Caco-2 (cell line): ENCODE measurements around the gene KCNG4. TPM values are rescaled to one million over a fixed set of nuclear protein-coding genes. Genes with fewer than 3 reads are reported as not detected.

ENCODE experiments used
- BruUV-seq: library from RNA; stranded (reverse); fragments of 400-500 nt; replicated peaks from 2 replicates; lab custom pipeline; 2021; lab: Mats Ljungman, UMichigan
- CTCF ChIA-PET: fragments of 300-600 bp; sonication (Branson Sonifier 250); formaldehyde crosslinking; loops from one replicate; lab custom pipeline; 2022; ENCODE audit warnings: antibody characterized with exemption; lab: Charles Lee
- POLR2A ChIA-PET: fragments of 300-600 bp; sonication (Branson Sonifier 250); formaldehyde crosslinking; loops from one replicate; lab custom pipeline; 2022; ENCODE audit warnings: antibody characterized with exemption; lab: Charles Lee
- DNase-seq, 2 experiments: peaks; one replicate each; pipeline versions ENCODE4 v3.0.0 to v3.0.0-alpha.2; 2020 to 2022
- H3K27me3 ChIP-seq: replicated peaks from 2 replicates; pipeline ENCODE4 v1.6.0; 2011; ENCODE audit warnings: low read length; ENCODE audit not compliant: control insufficient read depth, insufficient read depth
- H3K36me3 ChIP-seq: 2 replicates; pipeline ENCODE4 v1.5.1; 2011; ENCODE audit warnings: low read length; ENCODE audit not compliant: control insufficient read depth, insufficient read depth
- H3K4me1 ChIP-seq: fragments of 250-450 bp; sonication (Bioruptor Pico); 2 replicates; pipeline ENCODE4 v1.5.1; 2020; ENCODE audit warnings: mild to moderate bottlenecking
- H3K4me3 ChIP-seq: 2 replicates; pipeline ENCODE4 v1.5.1; 2011; ENCODE audit warnings: low read depth, mild to moderate bottlenecking, control low read depth, low read length
- H3K9me3 ChIP-seq: fragments of 250-450 bp; sonication (Bioruptor Pico); 2 replicates; pipeline ENCODE4 v1.5.1; 2020; ENCODE audit warnings: mild to moderate bottlenecking, moderate library complexity
- H3K27ac Mint-ChIP-seq: one replicate; pipeline ENCODE4 v1.8.0; 2022; ENCODE audit warnings: mixed read lengths; ENCODE audit not compliant: unreplicated experiment
- H3K27me3 Mint-ChIP-seq: one replicate; pipeline ENCODE4 v1.8.0; 2022; ENCODE audit warnings: mixed read lengths; ENCODE audit not compliant: insufficient read depth, unreplicated experiment
- H3K36me3 Mint-ChIP-seq: one replicate; pipeline ENCODE4 v1.8.0; 2022; ENCODE audit warnings: mild to moderate bottlenecking, mixed read lengths; ENCODE audit not compliant: insufficient read depth, unreplicated experiment
- H3K4me1 Mint-ChIP-seq: one replicate; pipeline ENCODE4 v1.8.0; 2022; ENCODE audit warnings: low read depth, mixed read lengths; ENCODE audit not compliant: unreplicated experiment
- H3K4me3 Mint-ChIP-seq: one replicate; pipeline ENCODE4 v1.8.0; 2022; ENCODE audit warnings: mild to moderate bottlenecking, moderate library complexity, mixed read lengths; ENCODE audit not compliant: unreplicated experiment
- H3K9me3 Mint-ChIP-seq: one replicate; pipeline ENCODE4 v1.8.0; 2022; ENCODE audit warnings: mixed read lengths; ENCODE audit not compliant: unreplicated experiment
- CTCF ChIP-seq, 2 experiments: fragments of 200-600 bp in 1 of 2; IDR thresholded peaks; 1 replicate in 1 of 2; 2 replicates in 1 of 2; pipeline versions ENCODE4 v1.5.1 to v1.8.0; 2011 to 2022; ENCODE audit warnings: antibody characterized with exemption in 1 of 2, control low read depth in 1 of 2, inconsistent platforms in 1 of 2, low read depth in 1 of 2, low read length in 1 of 2, mild to moderate bottlenecking in 1 of 2, moderate library complexity in 1 of 2; ENCODE audit not compliant: insufficient read depth in 1 of 2, severe bottlenecking in 1 of 2, unreplicated experiment in 1 of 2
- intact Hi-C: fragments of 100-400 bp; cut with micrococcal nuclease; formaldehyde crosslinking; loops from one replicate; pipeline ENCODE4 v1.10.0; 2022; ENCODE audit not compliant: unreplicated experiment
- total RNA-seq: library from RNA; stranded (reverse); gene quantifications from 2 replicates; pipeline ENCODE4 v1.2.3, GENCODE V29; 2022

KCNG4 gene
- total RNA-seq, 1 experiment from 2014 or later, result not detected

DNA sequence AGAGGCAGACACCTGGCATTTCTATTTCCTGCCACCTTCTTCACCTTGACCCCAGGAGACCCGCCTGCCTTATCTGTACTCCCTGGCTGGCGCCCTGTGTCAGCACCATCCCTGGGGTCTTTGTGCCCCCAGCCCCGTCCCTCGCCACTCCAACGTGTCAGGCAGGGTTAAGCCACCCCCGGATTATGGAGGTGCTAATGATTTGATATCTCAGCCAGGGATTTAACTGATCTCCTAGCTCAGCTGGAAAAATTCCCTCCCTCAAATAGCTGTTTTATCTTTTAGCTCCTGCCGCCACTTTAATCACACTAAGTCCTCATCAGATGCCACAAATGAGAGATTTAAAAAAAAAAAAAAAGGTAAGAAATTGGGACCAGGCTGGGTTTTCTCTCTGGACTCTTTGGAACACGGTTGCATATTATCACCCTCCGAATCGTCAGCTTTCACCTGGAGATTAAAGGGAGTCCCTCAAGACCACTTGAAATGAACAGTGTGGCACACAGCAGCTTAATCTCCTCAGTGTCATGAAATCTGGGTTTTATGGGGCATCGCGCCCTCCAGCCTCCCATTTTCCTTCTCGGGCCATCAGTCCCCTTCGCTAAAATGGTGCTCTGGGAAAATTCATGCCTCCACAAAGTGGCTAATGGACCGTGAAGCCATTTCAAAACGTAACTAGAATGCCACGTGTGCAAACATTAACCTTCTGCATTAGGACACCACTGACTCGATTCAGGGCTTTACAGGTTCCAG lies 28.7 kb upstream of the KCNG4 start:
- no TSS peak for BruUV-seq
- Histone ChIP-seq H3K36me3 (no peaks in the 10 kb centered on the region), H3K4me1 (peaks cover 6% of the 10 kb centered on the region), H3K4me3 (no peak overlapping the region), H3K27me3 (0 out of 2 replicates have a peak, but pooled peaks cover 1% of the 10 kb centered on the region), H3K9me3 (no peaks in the 10 kb centered on the region)
- DNase-seq, result no peak
- no peaks in the 10 kb centered on the region for H3K36me3 Mint-ChIP-seq
- H3K4me1 Mint-ChIP-seq, result no peaks in the 10 kb centered on the region
- TF ChIP-seq CTCF (IDR thresholded peaks at IDR 0.05; ENCODE audit: insufficient read depth in 1 of 2, low read depth in 1 of 2, low read length in 1 of 2, severe bottlenecking in 1 of 2, unreplicated experiment in 1 of 2), result no peak
- POLR2A ChIA-PET, result interaction anchor here (0.5 kb wide), 1 partner anchor 100 kb away, joined by 4 read pairs; the partner anchor contains the start of gene ATP2C2
- no peak overlapping the region for H3K27ac Mint-ChIP-seq
- peaks cover 5% of the 10 kb centered on the region for H3K27me3 Mint-ChIP-seq
- H3K4me3 Mint-ChIP-seq, result no peak overlapping the region
- intact Hi-C loops, result no loop called here
- CTCF ChIA-PET, result interaction anchor here (0.7 kb wide), 2 partner anchors 41 to 227 kb away, joined by 3 to 5 read pairs; no protein-coding TSS in a partner anchor
- no peaks in the 10 kb centered on the region for H3K9me3 Mint-ChIP-seq

- Histone ChIP-seq H3K36me3 (no peaks in the 10 kb centered on the region), H3K9me3 (no peaks in the 10 kb centered on the region), H3K4me3 (no peak overlapping the region), H3K4me1 (peaks cover 3% of the 10 kb centered on the region), H3K27me3 (0 out of 2 replicates have a peak, but pooled peaks cover 1% of the 10 kb centered on the region)
- POLR2A ChIA-PET, result no interaction called here
- Mint-ChIP-seq H3K36me3 (no peaks in the 10 kb centered on the region), H3K4me3 (no peak overlapping the region), H3K27ac (no peak overlapping the region), H3K9me3 (no peaks in the 10 kb centered on the region), H3K27me3 (peaks cover 5% of the 10 kb centered on the region), H3K4me1 (no peaks in the 10 kb centered on the region)
- TF ChIP-seq CTCF (IDR thresholded peaks at IDR 0.05; ENCODE audit: insufficient read depth in 1 of 2, low read depth in 1 of 2, low read length in 1 of 2, severe bottlenecking in 1 of 2, unreplicated experiment in 1 of 2), result no peak
- BruUV-seq, result no TSS peak
- DNase-seq, result no peak
- CTCF ChIA-PET, result interaction anchor here (1.0 to 1.5 kb wide), 3 partner anchors 9 to 354 kb away, joined by 3 to 10 read pairs (median 3); no protein-coding TSS in a partner anchor
- intact Hi-C loops, result no loop called here
Observed at GRCh38 chr16:84267380-84267779, 27.6 kb upstream of the KCNG4 start.

DNA sequence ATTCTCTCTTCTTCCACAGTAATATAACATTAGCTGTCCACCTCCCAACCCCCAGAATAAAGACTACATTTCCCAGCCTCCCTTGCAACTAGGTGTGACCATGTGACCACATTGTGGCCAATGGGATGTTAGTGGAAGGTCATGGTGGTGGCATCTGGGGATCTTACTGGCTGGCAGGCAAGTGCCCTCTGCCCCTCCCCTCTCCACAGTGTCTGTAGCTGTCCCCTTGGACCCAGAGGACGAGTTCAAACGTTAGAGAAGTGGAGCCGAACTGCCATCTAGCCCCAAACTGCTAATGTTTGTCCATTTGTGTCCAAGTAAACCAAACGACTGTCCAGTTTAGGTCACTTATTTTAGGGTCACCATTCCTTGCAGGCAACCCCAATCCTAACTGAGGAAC lies 26.6 kb upstream of the KCNG4 start:
- Histone ChIP-seq H3K27me3 (0 out of 2 replicates have a peak, but pooled peaks cover 1% of the 10 kb centered on the region), H3K4me1 (no peaks in the 10 kb centered on the region; the same call in 1 of the 2 replicates), H3K36me3 (no peaks in the 10 kb centered on the region), H3K9me3 (no peaks in the 10 kb centered on the region), H3K4me3 (peak overlapping the region; percentile 20; the same call in 1 of the 2 replicates)
- H3K9me3 Mint-ChIP-seq, result no peaks in the 10 kb centered on the region
- intact Hi-C loops, result no loop called here
- no peak overlapping the region for H3K4me3 Mint-ChIP-seq
- H3K36me3 Mint-ChIP-seq, result no peaks in the 10 kb centered on the region
- H3K27ac Mint-ChIP-seq, result no peak overlapping the region
- no TSS peak for BruUV-seq
- TF ChIP-seq CTCF (IDR thresholded peaks at IDR 0.05; ENCODE audit: insufficient read depth in 1 of 2, low read depth in 1 of 2, low read length in 1 of 2, severe bottlenecking in 1 of 2, unreplicated experiment in 1 of 2), result no peak
- H3K4me1 Mint-ChIP-seq, result no peaks in the 10 kb centered on the region
- peak; percentile 87 to 91 for DNase-seq
- peaks cover 5% of the 10 kb centered on the region for H3K27me3 Mint-ChIP-seq
- ChIA-PET CTCF (interaction anchor here (0.6 to 1.5 kb wide), 5 partner anchors 10 to 1329 kb away, joined by 3 to 10 read pairs (median 3); partner anchors contain the start of gene TAF1C), POLR2A (interaction anchor here (0.7 kb wide), 1 partner anchor 249 kb away, joined by 3 read pairs; no protein-coding TSS in a partner anchor)
